ENCODE measurements around the gene CWH43.
"Not testable (repeated sequence)": the region's sequence is repeated elsewhere in the genome, so short reads cannot be mapped to it uniquely, and the experiment has no call there.

DNA sequence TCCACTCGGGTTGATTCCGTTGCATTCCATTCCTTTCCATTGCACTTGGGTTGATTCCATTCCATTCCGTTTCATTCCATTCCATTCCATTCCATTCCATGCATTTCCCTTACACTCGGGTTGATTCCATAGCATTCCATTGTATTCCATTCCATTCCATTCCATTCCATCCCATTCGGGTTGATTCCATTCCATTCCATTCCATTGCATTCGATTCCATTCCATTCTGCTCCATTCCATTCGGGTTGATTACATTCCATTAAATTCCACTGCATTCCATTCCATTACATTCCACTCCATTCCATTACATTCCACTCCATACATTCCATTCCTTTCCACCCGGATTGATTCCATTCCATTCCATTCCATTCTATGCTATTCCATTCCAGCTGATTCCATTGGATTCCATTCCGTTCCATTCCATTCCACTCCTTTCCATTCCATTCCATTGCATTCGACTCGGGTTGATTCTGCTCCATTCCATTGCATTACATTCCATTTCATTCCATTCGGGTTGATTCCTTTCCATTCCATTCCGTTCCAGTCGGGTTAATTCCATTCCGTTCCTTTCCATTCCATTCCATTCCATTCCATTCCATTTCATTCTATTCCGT is 113.9 kb downstream of the CWH43 start:
- TF ChIP-seq POLR2A (IDR thresholded peaks at IDR 0.05) = not testable (repeated sequence)
- TF ChIP-seq, protein P1, sequence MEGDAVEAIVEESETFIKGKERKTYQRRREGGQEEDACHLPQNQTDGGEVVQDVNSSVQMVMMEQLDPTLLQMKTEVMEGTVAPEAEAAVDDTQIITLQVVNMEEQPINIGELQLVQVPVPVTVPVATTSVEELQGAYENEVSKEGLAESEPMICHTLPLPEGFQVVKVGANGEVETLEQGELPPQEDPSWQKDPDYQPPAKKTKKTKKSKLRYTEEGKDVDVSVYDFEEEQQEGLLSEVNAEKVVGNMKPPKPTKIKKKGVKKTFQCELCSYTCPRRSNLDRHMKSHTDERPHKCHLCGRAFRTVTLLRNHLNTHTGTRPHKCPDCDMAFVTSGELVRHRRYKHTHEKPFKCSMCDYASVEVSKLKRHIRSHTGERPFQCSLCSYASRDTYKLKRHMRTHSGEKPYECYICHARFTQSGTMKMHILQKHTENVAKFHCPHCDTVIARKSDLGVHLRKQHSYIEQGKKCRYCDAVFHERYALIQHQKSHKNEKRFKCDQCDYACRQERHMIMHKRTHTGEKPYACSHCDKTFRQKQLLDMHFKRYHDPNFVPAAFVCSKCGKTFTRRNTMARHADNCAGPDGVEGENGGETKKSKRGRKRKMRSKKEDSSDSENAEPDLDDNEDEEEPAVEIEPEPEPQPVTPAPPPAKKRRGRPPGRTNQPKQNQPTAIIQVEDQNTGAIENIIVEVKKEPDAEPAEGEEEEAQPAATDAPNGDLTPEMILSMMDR (IDR thresholded peaks at IDR 0.05) = not testable (repeated sequence)

All from uterus (tissue), 2 donors.